Measurements from ENCODE around the gene TNS3. TPM values are rescaled to one million over a fixed set of nuclear protein-coding genes. Genes with fewer than 3 reads are reported as not detected.
A peak's percentile ranks its signal among the peaks of the same experiment; 100 is the strongest.
"Not testable (repeated sequence)": the region's sequence is repeated elsewhere in the genome, so short reads cannot be mapped to it uniquely, and the experiment has no call there.

Gene TNS3
- total and polyA plus RNA-seq, 4 donors: 40.5 to 140 (median 86.7) TPM

DNA sequence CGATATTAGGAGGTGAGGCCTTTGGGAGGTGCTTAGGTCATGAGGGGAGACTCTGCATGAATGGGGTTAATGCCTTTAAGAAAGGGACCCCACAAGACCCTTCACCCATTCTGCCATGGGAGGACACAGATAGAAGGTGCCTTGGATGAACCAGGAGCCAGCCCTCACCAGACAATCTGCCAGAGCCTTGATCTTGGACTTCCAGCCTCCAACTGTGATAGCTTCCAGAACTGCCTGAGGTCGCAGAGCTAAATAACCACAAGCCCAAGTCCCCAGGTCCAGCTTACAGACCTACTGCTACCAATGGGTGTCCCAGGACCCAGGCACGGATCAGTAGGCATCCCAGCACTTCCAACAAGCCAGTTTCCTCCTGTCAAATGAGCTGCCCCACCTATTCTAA lies 37.5 kb downstream of the TNS3 start:
- Histone ChIP-seq H3K27ac (ENCODE audit: low read depth in 1 of 2, low read length in 2 of 2) (no peak overlapping the region), H3K4me3 (ENCODE audit: low read length in 2 of 2) (no peak overlapping the region), H3K27me3 (ENCODE audit: control insufficient read depth in 1 of 2, insufficient read depth in 2 of 2, low read length in 1 of 2) (no peaks in the 10 kb centered on the region), H3K9me3 (ENCODE audit: control insufficient read depth, low read length) (no peaks in the 10 kb centered on the region), H3K36me3 (ENCODE audit: control insufficient read depth in 1 of 2, insufficient read depth in 2 of 2, low read length in 1 of 2) (no peaks in the 10 kb centered on the region), H3K4me1 (ENCODE audit: control insufficient read depth in 1 of 2, insufficient read depth in 2 of 2, low read length in 2 of 2) (no peaks in the 10 kb centered on the region)
- intact Hi-C loops (cut with DNase I): no loop called here
- ATAC-seq (ENCODE audit: low FRiP score) (no peak), DNase-seq (peak in 1 of 2 donors; percentile 38)
- 88 to 91% methylated on average over 3 of the region's 3 CpGs for WGBS, 2 donors

DNA sequence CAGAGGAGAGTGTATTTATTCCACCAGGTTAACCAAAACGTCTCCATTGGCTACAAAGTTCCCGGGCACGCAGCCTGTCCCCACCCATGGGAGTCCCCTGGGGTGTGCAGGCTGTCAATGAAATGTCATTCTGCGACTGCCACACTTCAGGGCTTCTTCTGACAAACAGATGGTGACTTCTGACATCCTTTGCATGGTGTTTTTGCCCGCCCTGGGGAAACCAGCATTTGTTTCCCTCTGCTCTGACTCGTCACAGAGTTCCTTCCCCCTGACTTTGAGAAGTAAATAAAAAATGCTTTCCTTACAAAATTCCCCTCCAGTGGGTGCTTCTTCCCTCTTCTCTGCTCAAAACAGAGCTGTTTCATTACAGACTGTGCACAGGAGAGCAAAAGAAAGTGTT lies 38.2 kb downstream of the TNS3 start:
- ATAC-seq (ENCODE audit: low FRiP score) (no peak), DNase-seq (peak in 1 of 2 donors; percentile 28)
- Histone ChIP-seq H3K36me3 (ENCODE audit: control insufficient read depth in 1 of 2, insufficient read depth in 2 of 2, low read length in 1 of 2) (no peaks in the 10 kb centered on the region), H3K27ac (ENCODE audit: low read depth in 1 of 2, low read length in 2 of 2) (no peak overlapping the region), H3K27me3 (ENCODE audit: control insufficient read depth in 1 of 2, insufficient read depth in 2 of 2, low read length in 1 of 2) (no peaks in the 10 kb centered on the region), H3K9me3 (ENCODE audit: control insufficient read depth, low read length) (no peaks in the 10 kb centered on the region), H3K4me1 (ENCODE audit: control insufficient read depth in 1 of 2, insufficient read depth in 2 of 2, low read length in 2 of 2) (no peaks in the 10 kb centered on the region), H3K4me3 (ENCODE audit: low read length in 2 of 2) (no peak overlapping the region)
- intact Hi-C loops (cut with DNase I): no loop called here
- WGBS, 2 donors: 40 to 48% methylated on average over 6 of the region's 6 CpGs

- 87 to 91% methylated on average over 4 of the region's 4 CpGs for WGBS, 2 donors
- Histone ChIP-seq H3K4me1 (ENCODE audit: control insufficient read depth in 1 of 2, insufficient read depth in 2 of 2, low read length in 2 of 2) (no peaks in the 10 kb centered on the region), H3K27ac (ENCODE audit: low read depth in 1 of 2, low read length in 2 of 2) (no peak overlapping the region), H3K36me3 (ENCODE audit: control insufficient read depth in 1 of 2, insufficient read depth in 2 of 2, low read length in 1 of 2) (no peaks in the 10 kb centered on the region), H3K9me3 (ENCODE audit: control insufficient read depth, low read length) (no peaks in the 10 kb centered on the region), H3K4me3 (ENCODE audit: low read length in 2 of 2) (no peak overlapping the region), H3K27me3 (ENCODE audit: control insufficient read depth in 1 of 2, insufficient read depth in 2 of 2, low read length in 1 of 2) (no peaks in the 10 kb centered on the region)
- DNase-seq (peak in 1 of 2 donors; percentile 51), ATAC-seq (ENCODE audit: low FRiP score) (no peak)
- intact Hi-C loops (cut with DNase I): no loop called here
These were observed 38.9 kb downstream of the TNS3 start for GRCh38 chr7:47543056-47543455.

DNA sequence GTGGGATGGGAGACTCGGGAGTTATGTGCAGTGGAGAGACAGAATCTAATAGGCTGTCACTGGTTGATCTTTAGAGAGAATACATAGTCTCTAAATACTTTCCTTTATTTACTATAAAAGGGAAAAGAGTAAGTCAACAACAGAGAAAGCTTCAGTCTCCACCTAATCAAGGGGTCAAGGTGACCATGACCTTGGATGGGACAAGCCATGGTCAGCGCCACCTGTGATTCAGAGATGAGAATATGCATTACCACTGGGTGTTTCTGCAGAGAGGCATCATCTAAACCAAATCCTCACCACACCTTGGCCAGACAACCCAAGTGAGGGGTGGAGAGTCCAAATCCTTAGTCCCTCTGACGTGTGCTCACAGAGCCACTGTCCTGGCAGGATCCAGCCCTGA lies 39.9 kb downstream of the TNS3 start:
- no peaks in the 10 kb centered on the region for H3K9me3 ChIP-seq (ENCODE audit: control insufficient read depth, low read length)
- H3K27me3 ChIP-seq (ENCODE audit: control insufficient read depth in 1 of 2, insufficient read depth in 2 of 2, low read length in 1 of 2): no peaks in the 10 kb centered on the region
- WGBS, 2 donors: 84 to 93% methylated on average over 3 of the region's 3 CpGs
- H3K4me1 ChIP-seq (ENCODE audit: control insufficient read depth in 1 of 2, insufficient read depth in 2 of 2, low read length in 2 of 2): no peaks in the 10 kb centered on the region
- no peak for ATAC-seq (ENCODE audit: low FRiP score)
- peak in 1 of 2 donors; percentile 23 for DNase-seq
- H3K36me3 ChIP-seq (ENCODE audit: control insufficient read depth in 1 of 2, insufficient read depth in 2 of 2, low read length in 1 of 2): no peaks in the 10 kb centered on the region
- no peak overlapping the region for H3K4me3 ChIP-seq (ENCODE audit: low read length in 2 of 2)
- no peak overlapping the region for H3K27ac ChIP-seq (ENCODE audit: low read depth in 1 of 2, low read length in 2 of 2)
- intact Hi-C loops (cut with DNase I): no loop called here

DNA sequence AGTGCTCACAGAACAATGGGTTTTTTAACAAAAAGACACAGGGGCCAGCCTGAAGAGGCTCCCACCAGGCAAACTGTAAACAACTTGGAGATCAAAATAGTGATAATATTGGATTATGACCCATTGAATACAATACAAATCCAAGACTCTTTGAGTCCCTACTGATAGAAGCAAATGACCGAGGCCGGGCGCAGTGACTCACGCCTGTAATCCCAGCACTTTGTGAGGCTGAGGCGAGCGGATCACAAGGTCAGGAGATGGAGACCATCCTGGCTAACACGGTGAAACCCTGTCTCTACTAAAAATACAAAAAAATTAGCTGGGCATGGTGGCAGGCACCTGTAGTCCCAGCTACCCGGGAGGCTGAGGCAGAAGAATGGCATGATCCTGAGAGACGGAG lies 40.4 kb downstream of the TNS3 start:
- H3K9me3 ChIP-seq (ENCODE audit: control insufficient read depth, low read length); H3K27me3 ChIP-seq (ENCODE audit: control insufficient read depth in 1 of 2, insufficient read depth in 2 of 2, low read length in 1 of 2); H3K4me1 ChIP-seq (ENCODE audit: control insufficient read depth in 1 of 2, insufficient read depth in 2 of 2, low read length in 2 of 2); H3K27ac ChIP-seq (ENCODE audit: low read depth in 1 of 2, low read length in 2 of 2); H3K36me3 ChIP-seq (ENCODE audit: control insufficient read depth in 1 of 2, insufficient read depth in 2 of 2, low read length in 1 of 2); intact Hi-C loops (cut with DNase I); ATAC-seq (ENCODE audit: low FRiP score); H3K4me3 ChIP-seq (ENCODE audit: low read length in 2 of 2): not testable (repeated sequence)
- peak in 1 of 2 donors; percentile 39 for DNase-seq
- WGBS, 2 donors: 94 to 95% methylated on average over 9 of the region's 9 CpGs

DNA sequence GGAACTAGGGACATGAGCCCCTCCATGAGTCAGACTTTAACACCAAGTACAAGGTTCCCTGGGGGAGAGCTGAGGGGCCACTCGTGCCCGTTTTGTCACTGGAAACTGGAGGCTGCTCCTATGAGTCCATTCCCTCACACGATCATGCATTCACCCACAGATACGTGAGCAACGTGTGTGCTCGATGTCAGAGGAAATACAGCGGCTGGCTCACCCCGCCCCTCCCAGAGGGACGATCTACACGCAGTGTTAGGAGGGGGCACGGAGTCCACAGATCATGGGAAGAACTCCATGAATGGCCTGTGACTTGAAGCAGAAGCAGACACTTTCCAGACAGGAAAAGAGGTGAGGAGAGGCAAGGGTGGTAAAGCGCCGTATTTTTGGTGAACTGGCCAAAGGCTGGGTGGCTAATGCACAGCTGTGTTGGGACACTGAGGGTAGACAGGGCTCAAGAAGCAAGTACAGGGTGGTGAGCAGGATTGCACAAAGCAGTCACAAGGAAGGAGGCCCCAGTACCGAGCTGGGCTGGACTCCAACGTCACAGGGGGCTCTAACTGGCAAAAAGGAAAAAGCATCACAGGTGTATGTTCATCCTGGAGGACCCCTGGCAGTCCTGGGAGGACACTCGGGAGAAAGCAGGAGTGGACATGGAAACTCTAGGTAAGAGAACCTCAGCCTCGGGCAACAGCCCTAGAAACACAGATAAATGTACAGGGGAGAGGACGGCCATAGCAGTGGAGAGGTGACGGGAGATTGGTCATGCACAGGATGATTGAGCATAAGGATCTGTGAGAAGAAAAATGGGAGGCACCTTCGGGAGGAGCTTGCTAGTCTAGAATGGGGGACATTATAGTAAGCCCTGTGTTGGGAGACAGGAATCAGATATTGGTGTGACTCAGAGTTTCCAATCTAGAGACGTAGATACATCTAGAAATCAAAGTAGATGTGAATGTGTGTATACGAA lies 41.2 kb downstream of the TNS3 start:
- DNase-seq (peak in 1 of 2 donors; percentile 39), ATAC-seq (ENCODE audit: low FRiP score) (no peak)
- Histone ChIP-seq H3K4me1 (ENCODE audit: control insufficient read depth in 1 of 2, insufficient read depth in 2 of 2, low read length in 2 of 2) (no peaks in the 10 kb centered on the region), H3K4me3 (ENCODE audit: low read length in 2 of 2) (no peak overlapping the region), H3K27ac (ENCODE audit: low read depth in 1 of 2, low read length in 2 of 2) (no peak overlapping the region), H3K36me3 (ENCODE audit: control insufficient read depth in 1 of 2, insufficient read depth in 2 of 2, low read length in 1 of 2) (no peaks in the 10 kb centered on the region), H3K27me3 (ENCODE audit: control insufficient read depth in 1 of 2, insufficient read depth in 2 of 2, low read length in 1 of 2) (no peaks in the 10 kb centered on the region), H3K9me3 (ENCODE audit: control insufficient read depth, low read length) (no peaks in the 10 kb centered on the region)
- intact Hi-C loops (cut with DNase I): no loop called here
- 59 to 64% methylated on average over 22 of the region's 22 CpGs for WGBS, 2 donors

DNA sequence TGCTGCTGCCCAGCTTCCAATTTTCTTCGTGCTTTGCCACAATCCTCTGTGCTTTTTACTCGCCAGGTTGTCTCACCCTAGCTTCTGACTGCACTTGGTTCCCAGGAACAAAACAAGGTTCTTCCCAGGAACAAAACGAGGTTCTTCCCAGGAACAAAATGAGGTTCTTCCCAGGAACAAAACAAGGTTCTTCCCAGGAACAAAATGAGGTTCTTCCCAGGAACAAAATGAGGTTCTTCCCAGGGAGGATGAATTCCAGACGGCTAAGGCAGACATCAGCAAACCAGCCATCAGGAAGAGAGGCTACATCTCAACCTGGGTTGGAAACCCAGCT lies 41.9 kb downstream of the TNS3 start:
- Histone ChIP-seq H3K9me3 (ENCODE audit: control insufficient read depth, low read length) (no peaks in the 10 kb centered on the region), H3K4me1 (ENCODE audit: control insufficient read depth in 1 of 2, insufficient read depth in 2 of 2, low read length in 2 of 2) (no peaks in the 10 kb centered on the region), H3K36me3 (ENCODE audit: control insufficient read depth in 1 of 2, insufficient read depth in 2 of 2, low read length in 1 of 2) (no peaks in the 10 kb centered on the region), H3K27me3 (ENCODE audit: control insufficient read depth in 1 of 2, insufficient read depth in 2 of 2, low read length in 1 of 2) (no peaks in the 10 kb centered on the region), H3K27ac (ENCODE audit: low read depth in 1 of 2, low read length in 2 of 2) (no peak overlapping the region), H3K4me3 (ENCODE audit: low read length in 2 of 2) (no peak overlapping the region)
- intact Hi-C loops (cut with DNase I): no loop called here
- DNase-seq: no peak
- no peak for ATAC-seq (ENCODE audit: low FRiP score)
- WGBS, 2 donors: 66 to 68% methylated on average over 4 of the region's 4 CpGs

- Histone ChIP-seq H3K4me1 (ENCODE audit: control insufficient read depth in 1 of 2, insufficient read depth in 2 of 2, low read length in 2 of 2) (no peaks in the 10 kb centered on the region), H3K4me3 (ENCODE audit: low read length in 2 of 2) (no peak overlapping the region), H3K27ac (ENCODE audit: low read depth in 1 of 2, low read length in 2 of 2) (no peak overlapping the region), H3K36me3 (ENCODE audit: control insufficient read depth in 1 of 2, insufficient read depth in 2 of 2, low read length in 1 of 2) (no peaks in the 10 kb centered on the region), H3K27me3 (ENCODE audit: control insufficient read depth in 1 of 2, insufficient read depth in 2 of 2, low read length in 1 of 2) (no peaks in the 10 kb centered on the region), H3K9me3 (ENCODE audit: control insufficient read depth, low read length) (no peaks in the 10 kb centered on the region)
- DNase-seq (peak in 1 of 2 donors; percentile 49), ATAC-seq (ENCODE audit: low FRiP score) (no peak)
- 89 to 90% methylated on average over 9 of the region's 9 CpGs for WGBS, 2 donors
- intact Hi-C loops (cut with DNase I): no loop called here
These were observed 42.4 kb downstream of the TNS3 start for GRCh38 chr7:47539398-47540052.

All from aorta (tissue), 5 donors.